NCI-H2196 treated with DMSO at 0.1 percent for 48 hours (cell line): ENCODE measurements around the gene EHMT2.

Experiments used
- DNase-seq: peaks from one replicate; lab custom pipeline; 2025; ENCODE audit not compliant: unreplicated experiment; lab: John Stamatoyannopoulos, UW

EHMT2 gene

GRCh38 chr6:31889331-31889972, 8.0 kb downstream of the EHMT2 start:
- no peak for DNase-seq

GRCh38 chr6:31888276-31889258, 8.9 kb downstream of the EHMT2 start:
- no peak for DNase-seq

GRCh38 chr6:31887173-31888007, 10.1 kb downstream of the EHMT2 start:
- DNase-seq, result no peak

- DNase-seq, result no peak
These were observed 10.9 kb downstream of the EHMT2 start for GRCh38 chr6:31886541-31886991.

- no peak for DNase-seq
These were observed 12.9 kb downstream of the EHMT2 start for GRCh38 chr6:31884528-31885035.

- DNase-seq, result no peak
These were observed 13.8 kb downstream of the EHMT2 start for GRCh38 chr6:31883676-31884075.

- DNase-seq, result peak; percentile 76
These were observed 15.2 kb downstream of the EHMT2 start for GRCh38 chr6:31882344-31882743.

GRCh38 chr6:31881136-31881859, 16.2 kb downstream of the EHMT2 start:
- DNase-seq, result no peak

- no peak for DNase-seq
These were observed 16.9 kb downstream of the EHMT2 start for GRCh38 chr6:31880616-31881015.

- no peak for DNase-seq
These were observed 17.6 kb downstream of the EHMT2 start for GRCh38 chr6:31879901-31880300.

- DNase-seq, result no peak
These were observed 18.4 kb downstream of the EHMT2 start for GRCh38 chr6:31879143-31879542.

- DNase-seq, result no peak
These were observed 18.8 kb downstream of the EHMT2 start, which contains the start of gene SLC44A4 for GRCh38 chr6:31878726-31879125. Gene SLC44A4 (minus strand): TSS chr6:31878997. CDS start chr6:31878980, 17 bp downstream.

- no peak for DNase-seq
These were observed 19.3 kb downstream of the EHMT2 start for GRCh38 chr6:31878222-31878621.

- DNase-seq, result peak; percentile 38
These were observed 19.8 kb downstream of the EHMT2 start for GRCh38 chr6:31877651-31878161.

GRCh38 chr6:31877125-31877650, 20.3 kb downstream of the EHMT2 start:
- DNase-seq, result no peak

- DNase-seq, result no peak
These were observed 21.1 kb downstream of the EHMT2 start for GRCh38 chr6:31876357-31876756.

GRCh38 chr6:31875877-31876276, 21.6 kb downstream of the EHMT2 start:
- DNase-seq, result no peak

- no peak for DNase-seq
These were observed 22.5 kb downstream of the EHMT2 start for GRCh38 chr6:31874836-31875572.

- no peak for DNase-seq
These were observed 23.3 kb downstream of the EHMT2 start for GRCh38 chr6:31874084-31874670.
